GM19324 (cell line): ENCODE results near the gene OPN1MW2.
"Not testable (repeated sequence)": the region's sequence is repeated elsewhere in the genome, so short reads cannot be mapped to it uniquely, and the experiment has no call there.

Experiments
- ATAC-seq: cut with Tn5 transposase; IDR thresholded peaks from one replicate; pipeline ENCODE4 v1.9.1; 2021; ENCODE audit warnings: mild to moderate bottlenecking, moderate library complexity; ENCODE audit not compliant: unreplicated experiment, low FRiP score

Gene OPN1MW2

GRCh38 chrX:154263072-154263471, 43.5 kb downstream of the OPN1MW2 start:
- ATAC-seq = not testable (repeated sequence)

GRCh38 chrX:154269245-154269644, 49.7 kb downstream of the OPN1MW2 start:
- ATAC-seq = not testable (repeated sequence)
